OCI-LY7 (cell line): ENCODE measurements around the gene LRIG1. TPM values are rescaled to one million over a fixed set of nuclear protein-coding genes. Genes with fewer than 3 reads are reported as not detected.

ENCODE experiments used
- BruUV-seq: library from RNA; stranded (reverse); fragments of 400-500 nt; replicated peaks from 2 replicates; lab custom pipeline; 2021; lab: Mats Ljungman, UMichigan
- CTCF ChIA-PET: fragments of 300-600 bp; sonication (Branson Sonifier 250); formaldehyde crosslinking; loops from one replicate; lab custom pipeline; 2022; ENCODE audit warnings: antibody characterized with exemption; ENCODE audit not compliant: unreplicated experiment; lab: Charles Lee
- POLR2A ChIA-PET: fragments of 300-600 bp; sonication (Branson Sonifier 250); formaldehyde crosslinking; loops from one replicate; lab custom pipeline; 2022; ENCODE audit warnings: antibody characterized with exemption; lab: Charles Lee
- DNase-seq: peaks from one replicate; pipeline ENCODE4 v3.0.0-alpha.2; 2015; ENCODE audit warnings: low spot score
- H2AFZ ChIP-seq: fragments of 200-600 bp; sonication (generic), shearing (Covaris generic); 2 replicates; pipeline ENCODE4 v1.6.1; 2014; ENCODE audit warnings: mild to moderate bottlenecking, antibody characterized with exemption, low read length, moderate library complexity
- H3K27ac ChIP-seq: fragments of 200-600 bp; sonication (generic); 2 replicates; pipeline ENCODE4 v1.5.1; 2014; ENCODE audit warnings: mixed run types, low read depth, mild to moderate bottlenecking, moderate library complexity, low read length, inconsistent platforms; ENCODE audit not compliant: poor library complexity, severe bottlenecking
- H3K36me3 ChIP-seq: fragments of 200-600 bp; sonication (generic); 2 replicates; pipeline ENCODE4 v1.6.1; 2014; ENCODE audit warnings: mild to moderate bottlenecking, antibody characterized with exemption, low read length, moderate library complexity, mixed read lengths; ENCODE audit not compliant: insufficient read depth
- H3K4me1 ChIP-seq: fragments of 200-600 bp; sonication (generic); 2 replicates; pipeline ENCODE4 v1.5.1; 2014; ENCODE audit warnings: mild to moderate bottlenecking, low read length; ENCODE audit not compliant: insufficient read depth, poor library complexity, severe bottlenecking
- H3K4me2 ChIP-seq: fragments of 200-600 bp; sonication (generic); 2 replicates; pipeline ENCODE4 v1.6.1; 2014; ENCODE audit warnings: mild to moderate bottlenecking, low read length
- H3K4me3 ChIP-seq: fragments of 200-600 bp; sonication (generic); 2 replicates; pipeline ENCODE4 v1.5.1; 2014; ENCODE audit warnings: mild to moderate bottlenecking, low read depth, low read length; ENCODE audit not compliant: poor library complexity, severe bottlenecking
- H3K79me2 ChIP-seq: fragments of 200-600 bp; sonication (generic); 2 replicates; pipeline ENCODE4 v1.6.1; 2016; ENCODE audit warnings: low read depth, mild to moderate bottlenecking, low read length, moderate library complexity, mixed read lengths; ENCODE audit not compliant: insufficient read depth
- H3K9me2 ChIP-seq: fragments of 200-600 bp; sonication (generic); 2 replicates; pipeline ENCODE4 v1.6.1; 2016; ENCODE audit warnings: mild to moderate bottlenecking, low read length, mixed read lengths; ENCODE audit not compliant: insufficient read depth
- H3K9me3 ChIP-seq: fragments of 200-600 bp; sonication (generic); 2 replicates; pipeline ENCODE4 v1.6.1; 2014; ENCODE audit warnings: mild to moderate bottlenecking, mixed run types, low read length, mixed read lengths
- H4K20me1 ChIP-seq: fragments of 200-600 bp; sonication (generic); 2 replicates; pipeline ENCODE4 v1.6.1; 2014; ENCODE audit warnings: mild to moderate bottlenecking, antibody characterized with exemption, low read length, moderate library complexity, mixed read lengths; ENCODE audit not compliant: insufficient read depth
- EZH2phosphoT487 ChIP-seq: fragments of 200-600 bp; sonication (generic); IDR thresholded peaks from 2 replicates; pipeline ENCODE4 v1.6.1; 2018; ENCODE audit warnings: low read depth, borderline replicate concordance, mild to moderate bottlenecking, mixed run types, antibody characterized with exemption, low read length, moderate library complexity, mixed read lengths
- intact Hi-C: fragments of 100-400 bp; cut with micrococcal nuclease; formaldehyde crosslinking; loops from one replicate; pipeline ENCODE4 v1.10.0; 2022; ENCODE audit not compliant: unreplicated experiment
- total RNA-seq, 2 experiments: library from RNA; depleted of rRNA in 1 of 2; stranded (reverse); fragments of >200 nt in 1 of 2; shearing (Covaris generic) in 1 of 2; gene quantifications; 2 replicates each; pipeline ENCODE4 v1.2.3, GENCODE V29; 2014 to 2022
- TF ChIP-seq, protein P1 (sequence below): fragments of 200-600 bp; sonication (generic); conservative IDR thresholded peaks from 2 replicates; pipeline ENCODE4 v1.5.1; 2014; ENCODE audit warnings: mild to moderate bottlenecking, antibody characterized with exemption, low read length, moderate library complexity, mixed read lengths

Gene LRIG1
- total RNA-seq, 2 experiments from 2014 or later, result 84.2 to 115 TPM

DNA sequence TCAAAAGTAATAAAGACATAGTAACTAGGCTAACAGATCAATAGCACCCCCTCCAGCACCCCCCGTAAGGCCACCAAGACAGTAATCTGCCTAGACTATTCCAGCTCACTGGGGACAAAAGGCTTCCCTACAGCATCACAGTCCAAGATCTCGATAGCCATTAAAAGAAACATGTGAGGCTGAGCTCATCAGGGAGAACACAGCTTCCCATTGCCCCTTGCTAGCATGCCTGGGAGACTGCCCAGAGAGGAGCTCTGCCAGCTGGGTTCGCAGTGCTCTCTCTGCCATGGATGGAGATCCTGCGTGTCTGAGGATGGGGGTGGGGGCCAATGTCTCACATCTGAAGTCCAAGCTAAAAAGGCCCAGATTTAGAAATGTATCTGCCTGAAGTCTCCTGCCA is 17.8 kb downstream of the LRIG1 start:
- BruUV-seq, result no TSS peak
- H3K9me2 ChIP-seq, result no peaks in the 10 kb centered on the region
- no peak for DNase-seq
- peak overlapping the region; percentile 51 for H3K27ac ChIP-seq
- peaks cover 100% of the 10 kb centered on the region for H3K79me2 ChIP-seq
- ChIA-PET POLR2A (interaction anchor here (0.8 to 7.0 kb wide), 9 partner anchors 9 to 72 kb away, joined by 3 to 100 read pairs (median 3); no protein-coding TSS in a partner anchor), CTCF (interaction anchor here (1.1 to 1.7 kb wide), 5 partner anchors 9 to 228 kb away, joined by 3 to 6 read pairs (median 6); no protein-coding TSS in a partner anchor)
- intact Hi-C loops, result no loop called here
- H3K4me2 ChIP-seq, result peak overlapping the region; percentile 70
- peaks cover 67% of the 10 kb centered on the region for H3K36me3 ChIP-seq
- peaks cover 100% of the 10 kb centered on the region for H3K4me1 ChIP-seq
- H3K9me3 ChIP-seq, result peaks cover 15% of the 10 kb centered on the region; the same call in 1 of the 2 replicates
- H2AFZ ChIP-seq, result no peak overlapping the region
- H4K20me1 ChIP-seq, result peaks cover 67% of the 10 kb centered on the region
- H3K4me3 ChIP-seq, result peak overlapping the region; percentile 37
- TF ChIP-seq, protein P1, sequence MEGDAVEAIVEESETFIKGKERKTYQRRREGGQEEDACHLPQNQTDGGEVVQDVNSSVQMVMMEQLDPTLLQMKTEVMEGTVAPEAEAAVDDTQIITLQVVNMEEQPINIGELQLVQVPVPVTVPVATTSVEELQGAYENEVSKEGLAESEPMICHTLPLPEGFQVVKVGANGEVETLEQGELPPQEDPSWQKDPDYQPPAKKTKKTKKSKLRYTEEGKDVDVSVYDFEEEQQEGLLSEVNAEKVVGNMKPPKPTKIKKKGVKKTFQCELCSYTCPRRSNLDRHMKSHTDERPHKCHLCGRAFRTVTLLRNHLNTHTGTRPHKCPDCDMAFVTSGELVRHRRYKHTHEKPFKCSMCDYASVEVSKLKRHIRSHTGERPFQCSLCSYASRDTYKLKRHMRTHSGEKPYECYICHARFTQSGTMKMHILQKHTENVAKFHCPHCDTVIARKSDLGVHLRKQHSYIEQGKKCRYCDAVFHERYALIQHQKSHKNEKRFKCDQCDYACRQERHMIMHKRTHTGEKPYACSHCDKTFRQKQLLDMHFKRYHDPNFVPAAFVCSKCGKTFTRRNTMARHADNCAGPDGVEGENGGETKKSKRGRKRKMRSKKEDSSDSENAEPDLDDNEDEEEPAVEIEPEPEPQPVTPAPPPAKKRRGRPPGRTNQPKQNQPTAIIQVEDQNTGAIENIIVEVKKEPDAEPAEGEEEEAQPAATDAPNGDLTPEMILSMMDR, result no peak
- TF ChIP-seq EZH2phosphoT487, result no peak

DNA sequence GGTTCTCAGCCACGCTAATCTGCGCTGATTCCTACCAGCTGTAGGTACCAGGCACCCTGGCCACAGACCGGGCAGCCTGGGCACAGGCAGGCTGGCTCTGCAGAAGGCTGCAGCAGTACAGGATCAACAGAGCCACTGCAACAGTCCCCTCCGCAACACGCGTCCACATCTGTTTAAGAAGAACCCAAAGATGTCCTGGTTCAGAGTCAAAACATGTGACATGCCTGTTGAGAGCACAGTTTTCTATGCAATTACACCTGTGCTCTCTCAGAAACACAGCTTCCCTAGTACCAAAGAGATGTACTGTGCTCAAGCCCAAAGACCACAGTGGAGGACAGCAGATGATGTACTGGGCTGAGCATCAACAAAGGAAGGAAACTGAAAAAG is 18.8 kb downstream of the LRIG1 start:
- Histone ChIP-seq H3K79me2 (peaks cover 100% of the 10 kb centered on the region), H3K9me2 (no peaks in the 10 kb centered on the region), H3K9me3 (peaks cover 15% of the 10 kb centered on the region; the same call in 1 of the 2 replicates), H3K36me3 (peaks cover 70% of the 10 kb centered on the region), H3K4me2 (peak overlapping the region; percentile 70), H3K27ac (peak overlapping the region; percentile 40), H4K20me1 (peaks cover 72% of the 10 kb centered on the region), H2AFZ (no peak overlapping the region), H3K4me1 (peaks cover 100% of the 10 kb centered on the region), H3K4me3 (peak overlapping the region; percentile 54)
- CTCF ChIA-PET, result no interaction called here
- TF ChIP-seq EZH2phosphoT487, result no peak
- TF ChIP-seq, protein P1, result no peak
- POLR2A ChIA-PET, result interaction anchor here (3.1 to 7.0 kb wide), 3 partner anchors 8 to 13 kb away, joined by 16 to 100 read pairs (median 23); no protein-coding TSS in a partner anchor
- BruUV-seq, result no TSS peak
- peak; percentile 42 for DNase-seq
- intact Hi-C loops, result no loop called here
